KMS-11 (cell line): ENCODE measurements around the gene MYRIP.

Source experiments
- H2AFZ ChIP-seq: fragments of 200-600 bp; sonication (generic); 2 replicates; pipeline ENCODE4 v1.6.1; 2016; ENCODE audit warnings: antibody characterized with exemption, mixed run types, low read depth
- H3K27ac ChIP-seq: fragments of 200-600 bp; sonication (generic); 2 replicates; pipeline ENCODE4 v1.6.1; 2016; ENCODE audit warnings: mild to moderate bottlenecking, mixed run types
- H3K27me3 ChIP-seq: fragments of 200-600 bp; sonication (generic); 2 replicates; pipeline ENCODE4 v1.6.1; 2017; ENCODE audit warnings: mild to moderate bottlenecking, low read depth, mixed run types, moderate library complexity; ENCODE audit not compliant: insufficient read depth
- H3K36me3 ChIP-seq: fragments of 200-600 bp; sonication (generic); 2 replicates; pipeline ENCODE4 v1.6.1; 2017; ENCODE audit warnings: mild to moderate bottlenecking, mixed run types; ENCODE audit not compliant: insufficient read depth
- H3K4me1 ChIP-seq: fragments of 200-600 bp; sonication (generic); 2 replicates; pipeline ENCODE4 v1.6.1; 2016; ENCODE audit warnings: mild to moderate bottlenecking, low read depth, mixed run types; ENCODE audit not compliant: poor library complexity, severe bottlenecking
- H3K4me2 ChIP-seq: fragments of 200-600 bp; sonication (generic); 2 replicates; pipeline ENCODE4 v1.7.0; 2016; ENCODE audit warnings: mild to moderate bottlenecking, mixed run types
- H3K4me3 ChIP-seq: fragments of 200-600 bp; sonication (generic); IDR thresholded peaks from 2 replicates; pipeline ENCODE4 v1.6.1; 2017; ENCODE audit warnings: low read depth, low read length, mixed read lengths; ENCODE audit not compliant: insufficient read depth
- H3K79me2 ChIP-seq: fragments of 200-600 bp; sonication (generic); 2 replicates; pipeline ENCODE4 v1.6.1; 2016; ENCODE audit warnings: low read depth, mixed run types; ENCODE audit not compliant: insufficient read depth
- H3K9ac ChIP-seq: fragments of 200-600 bp; sonication (generic); 2 replicates; pipeline ENCODE4 v1.6.1; 2016; ENCODE audit warnings: mild to moderate bottlenecking, mixed run types
- H4K20me1 ChIP-seq: fragments of 200-600 bp; sonication (generic); 2 replicates; pipeline ENCODE4 v1.6.1; 2016; ENCODE audit warnings: mild to moderate bottlenecking, mixed run types; ENCODE audit not compliant: insufficient read depth
- TF ChIP-seq, protein P1 (sequence below): fragments of 200-600 bp; sonication (generic); conservative IDR thresholded peaks from 2 replicates; pipeline ENCODE4 v1.6.1; 2017; ENCODE audit warnings: low read depth, mild to moderate bottlenecking, antibody characterized with exemption, low read length, moderate library complexity, mixed read lengths

The MYRIP gene

GRCh38 chr3:39839484-39839883 lies 30.1 kb downstream of the MYRIP start:
- no peaks in the 10 kb centered on the region for H3K4me1 ChIP-seq
- H4K20me1 ChIP-seq = no peaks in the 10 kb centered on the region
- no peaks in the 10 kb centered on the region for H3K36me3 ChIP-seq
- no peaks in the 10 kb centered on the region for H3K79me2 ChIP-seq
- H3K9ac ChIP-seq = no peak overlapping the region
- H2AFZ ChIP-seq = no peak overlapping the region
- TF ChIP-seq, protein P1, sequence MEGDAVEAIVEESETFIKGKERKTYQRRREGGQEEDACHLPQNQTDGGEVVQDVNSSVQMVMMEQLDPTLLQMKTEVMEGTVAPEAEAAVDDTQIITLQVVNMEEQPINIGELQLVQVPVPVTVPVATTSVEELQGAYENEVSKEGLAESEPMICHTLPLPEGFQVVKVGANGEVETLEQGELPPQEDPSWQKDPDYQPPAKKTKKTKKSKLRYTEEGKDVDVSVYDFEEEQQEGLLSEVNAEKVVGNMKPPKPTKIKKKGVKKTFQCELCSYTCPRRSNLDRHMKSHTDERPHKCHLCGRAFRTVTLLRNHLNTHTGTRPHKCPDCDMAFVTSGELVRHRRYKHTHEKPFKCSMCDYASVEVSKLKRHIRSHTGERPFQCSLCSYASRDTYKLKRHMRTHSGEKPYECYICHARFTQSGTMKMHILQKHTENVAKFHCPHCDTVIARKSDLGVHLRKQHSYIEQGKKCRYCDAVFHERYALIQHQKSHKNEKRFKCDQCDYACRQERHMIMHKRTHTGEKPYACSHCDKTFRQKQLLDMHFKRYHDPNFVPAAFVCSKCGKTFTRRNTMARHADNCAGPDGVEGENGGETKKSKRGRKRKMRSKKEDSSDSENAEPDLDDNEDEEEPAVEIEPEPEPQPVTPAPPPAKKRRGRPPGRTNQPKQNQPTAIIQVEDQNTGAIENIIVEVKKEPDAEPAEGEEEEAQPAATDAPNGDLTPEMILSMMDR = no peak
- H3K27ac ChIP-seq = no peak overlapping the region
- no peak overlapping the region for H3K4me3 ChIP-seq
- no peak overlapping the region for H3K4me2 ChIP-seq
- H3K27me3 ChIP-seq = no peaks in the 10 kb centered on the region

- H3K79me2 ChIP-seq = no peaks in the 10 kb centered on the region
- TF ChIP-seq, protein P1 = no peak
These were observed 34.0 kb downstream of the MYRIP start for GRCh38 chr3:39843440-39843839.

GRCh38 chr3:39848365-39848764 lies 39.0 kb downstream of the MYRIP start:
- Histone ChIP-seq H3K36me3 (no peaks in the 10 kb centered on the region), H3K79me2 (no peaks in the 10 kb centered on the region), H4K20me1 (no peaks in the 10 kb centered on the region), H3K4me1 (no peaks in the 10 kb centered on the region), H3K4me2 (no peak overlapping the region), H3K4me3 (no peak overlapping the region), H2AFZ (no peak overlapping the region), H3K27me3 (no peaks in the 10 kb centered on the region), H3K9ac (no peak overlapping the region), H3K27ac (no peak overlapping the region)
- TF ChIP-seq, protein P1 = no peak

More at GRCh38 chr3:39843440-39843839, 34.0 kb downstream of the MYRIP start:
- no peaks in the 10 kb centered on the region for H3K4me1 ChIP-seq
- no peaks in the 10 kb centered on the region for H3K36me3 ChIP-seq
- no peak overlapping the region for H3K4me2 ChIP-seq
- no peak overlapping the region for H2AFZ ChIP-seq
- H3K27me3 ChIP-seq = no peaks in the 10 kb centered on the region
- no peak overlapping the region for H3K9ac ChIP-seq
- H3K4me3 ChIP-seq = no peak overlapping the region
- H3K27ac ChIP-seq = no peak overlapping the region
- H4K20me1 ChIP-seq = no peaks in the 10 kb centered on the region

- H3K4me3 ChIP-seq = no peak overlapping the region
- no peak overlapping the region for H3K9ac ChIP-seq
- H3K36me3 ChIP-seq = no peaks in the 10 kb centered on the region
- H3K4me2 ChIP-seq = no peak overlapping the region
- no peaks in the 10 kb centered on the region for H3K79me2 ChIP-seq
- H3K4me1 ChIP-seq = no peaks in the 10 kb centered on the region
- H2AFZ ChIP-seq = no peak overlapping the region
- H3K27me3 ChIP-seq = no peaks in the 10 kb centered on the region
- TF ChIP-seq, protein P1 = no peak
- H4K20me1 ChIP-seq = no peaks in the 10 kb centered on the region
- H3K27ac ChIP-seq = no peak overlapping the region
These were observed 40.7 kb downstream of the MYRIP start for GRCh38 chr3:39849992-39850715.
